Measurements from ENCODE around the gene HTT. TPM values are rescaled to one million over a fixed set of nuclear protein-coding genes. Genes with fewer than 3 reads are reported as not detected.

Gene HTT
- polyA plus RNA-seq, 3 donors, result 1.8 to 27.1 (median 3.0) TPM

GRCh38 chr4:3248178-3248480, 173.6 kb downstream of the HTT start:
- H3K4me2 ChIP-seq (replicated peaks; ENCODE audit: extremely low read depth, low read length, poor library complexity, severe bottlenecking), result no peak overlapping the region
- no peaks in the 10 kb centered on the region for H4K20me1 ChIP-seq (ENCODE audit: insufficient read depth, low read length)
- H3K4me3 Mint-ChIP-seq, result no peak overlapping the region
- DNase-seq, result no peak
- peaks cover 5% of the 10 kb centered on the region for H3K4me1 Mint-ChIP-seq
- no peaks in the 10 kb centered on the region for H3K79me2 ChIP-seq (ENCODE audit: insufficient read depth, low read length)
- no peaks in the 10 kb centered on the region for H3K9me3 ChIP-seq (replicated peaks in 1 of 2; ENCODE audit: control insufficient read depth in 1 of 2, insufficient read depth in 1 of 2, low read length in 2 of 2)
- H3K27me3 ChIP-seq (ENCODE audit: control insufficient read depth in 2 of 2, insufficient read depth in 2 of 2, low read length in 2 of 2), result no peaks in the 10 kb centered on the region
- H3K27me3 Mint-ChIP-seq (ENCODE audit: low read depth in 3 of 3), result no peaks in the 10 kb centered on the region
- no peak for TF ChIP-seq CTCF (IDR thresholded peaks at IDR 0.05)
- intact Hi-C loops (cut with micrococcal nuclease), result no loop called here
- peaks cover 0 to 10% of the 10 kb centered on the region in 2 donors for H3K36me3 ChIP-seq (replicated peaks in 1 of 2; ENCODE audit: control insufficient read depth in 1 of 2, insufficient read depth in 2 of 2, low read length in 2 of 2)
- H3K9me3 Mint-ChIP-seq, result no peaks in the 10 kb centered on the region
- H3K4me3 ChIP-seq (replicated peaks in 1 of 3; ENCODE audit: low read depth in 2 of 3, low read length in 3 of 3), result no peak overlapping the region
- H3K27ac Mint-ChIP-seq, result peak overlapping the region in 1 of 7 donors; percentile 79
- no peak overlapping the region for H3K27ac ChIP-seq (ENCODE audit: low read depth in 1 of 2, low read length in 2 of 2)
- peaks cover 5 to 6% of the 10 kb centered on the region in 2 donors for H3K36me3 Mint-ChIP-seq
- no peaks in the 10 kb centered on the region for H3K4me1 ChIP-seq (ENCODE audit: control insufficient read depth in 1 of 2, insufficient read depth in 2 of 2, low read length in 2 of 2)
- WGBS (ENCODE audit: insufficient coverage), result 96% methylated on average over 14 of the region's 14 CpGs
- no peak overlapping the region for H3K9ac ChIP-seq (ENCODE audit: insufficient read depth, low read length, poor library complexity, severe bottlenecking)
- H2AFZ ChIP-seq (ENCODE audit: insufficient read depth, low read depth, low read length, poor library complexity, severe bottlenecking), result no peak overlapping the region

GRCh38 chr4:3248811-3249661, 174.6 kb downstream of the HTT start, which contains the start of gene MSANTD1:
Gene MSANTD1 (plus strand): TSS chr4:3249159. CDS start chr4:3249223, 64 bp downstream.
- Mint-ChIP-seq H3K27ac (peak within 1 kb of the TSS in 1 of 7 donors; percentile 79), H3K36me3 (peaks cover 0 to 6% of the 10 kb centered on the region in 2 donors), H3K4me3 (no peak within 1 kb of the TSS), H3K9me3 (no peaks in the 10 kb centered on the region), H3K27me3 (ENCODE audit: low read depth in 3 of 3) (peaks cover 0 to 1% (median 0%) of the 10 kb centered on the region in 3 donors), H3K4me1 (peaks cover 3% of the 10 kb centered on the region)
- Histone ChIP-seq H3K27me3 (ENCODE audit: control insufficient read depth in 2 of 2, insufficient read depth in 2 of 2, low read length in 2 of 2) (no peaks in the 10 kb centered on the region), H4K20me1 (ENCODE audit: insufficient read depth, low read length) (no peaks in the 10 kb centered on the region), H3K4me1 (ENCODE audit: control insufficient read depth in 1 of 2, insufficient read depth in 2 of 2, low read length in 2 of 2) (no peaks in the 10 kb centered on the region), H3K9ac (ENCODE audit: insufficient read depth, low read length, poor library complexity, severe bottlenecking) (no peak within 1 kb of the TSS), H2AFZ (ENCODE audit: insufficient read depth, low read depth, low read length, poor library complexity, severe bottlenecking) (no peak within 1 kb of the TSS), H3K79me2 (ENCODE audit: insufficient read depth, low read length) (no peaks in the 10 kb centered on the region), H3K36me3 (replicated peaks in 1 of 2; ENCODE audit: control insufficient read depth in 1 of 2, insufficient read depth in 2 of 2, low read length in 2 of 2) (peaks cover 0 to under 1% of the 10 kb centered on the region in 2 donors), H3K4me3 (replicated peaks in 1 of 3; ENCODE audit: low read depth in 2 of 3, low read length in 3 of 3) (no peak within 1 kb of the TSS), H3K9me3 (replicated peaks in 1 of 2; ENCODE audit: control insufficient read depth in 1 of 2, insufficient read depth in 1 of 2, low read length in 2 of 2) (no peaks in the 10 kb centered on the region), H3K27ac (ENCODE audit: low read depth in 1 of 2, low read length in 2 of 2) (no peak within 1 kb of the TSS), H3K4me2 (replicated peaks; ENCODE audit: extremely low read depth, low read length, poor library complexity, severe bottlenecking) (no peak within 1 kb of the TSS)
- intact Hi-C loops (cut with micrococcal nuclease), result no loop called here
- no peak for TF ChIP-seq CTCF (IDR thresholded peaks at IDR 0.05)
- WGBS (ENCODE audit: insufficient coverage), result 96% methylated on average over 66 of the region's 72 CpGs
- DNase-seq, result no peak
